Stimulated activated effector memory CD8-positive, alpha-beta T cell treated with anti-CD3 and anti-CD28 coated beads, Interleukin-12 subunit alpha, Interleukin-12 subunit beta, amount 100 ng/mL, for 72 hours (primary cell): Measurements from ENCODE around the gene IL10RA.

Source experiments
- ATAC-seq: fragments of 150-1000 bp; cut with Tn5 transposase; 2 replicates; pipeline ENCODE4 v1.10.0; 2021
- DNase-seq, 2 donors: peaks; one replicate each; pipeline ENCODE4 v3.0.0; 2021 to 2022; ENCODE audit warnings: low spot score in 2 of 2
- H3K27ac Mint-ChIP-seq: one replicate; pipeline ENCODE4 v1.8.0; 2022; ENCODE audit warnings: mild to moderate bottlenecking, mixed read lengths
- H3K36me3 Mint-ChIP-seq: one replicate; pipeline ENCODE4 v1.8.0; 2022; ENCODE audit warnings: mild to moderate bottlenecking, mixed read lengths
- H3K4me1 Mint-ChIP-seq: one replicate; pipeline ENCODE4 v1.8.0; 2022; ENCODE audit warnings: mixed read lengths
- H3K4me3 Mint-ChIP-seq: one replicate; pipeline ENCODE4 v1.8.0; 2022; ENCODE audit warnings: mild to moderate bottlenecking, mixed read lengths
- H3K9me3 Mint-ChIP-seq: one replicate; pipeline ENCODE4 v1.8.0; 2022; ENCODE audit warnings: mixed read lengths

The IL10RA gene

GRCh38 chr11:117950993-117951961 lies 34.9 kb upstream of the IL10RA start:
- H3K4me3 Mint-ChIP-seq, result peak overlapping the region; percentile 61
- peak overlapping the region; percentile 68 for H3K27ac Mint-ChIP-seq
- peak in 1 of 2 donors; percentile 64 for DNase-seq
- ATAC-seq, result peak; percentile 84
- peaks cover 5% of the 10 kb centered on the region for H3K36me3 Mint-ChIP-seq
- no peaks in the 10 kb centered on the region for H3K9me3 Mint-ChIP-seq
- H3K4me1 Mint-ChIP-seq, result peaks cover 72% of the 10 kb centered on the region

GRCh38 chr11:117953024-117953671 lies 33.0 kb upstream of the IL10RA start:
- H3K9me3 Mint-ChIP-seq, result peaks cover 4% of the 10 kb centered on the region
- peaks cover 5% of the 10 kb centered on the region for H3K36me3 Mint-ChIP-seq
- peaks cover 59% of the 10 kb centered on the region for H3K4me1 Mint-ChIP-seq
- peak overlapping the region; percentile 61 for H3K4me3 Mint-ChIP-seq
- ATAC-seq (peak; percentile 29), DNase-seq (peak in 1 of 2 donors; percentile 47)
- H3K27ac Mint-ChIP-seq, result peak overlapping the region; percentile 43

- peaks cover 10% of the 10 kb centered on the region for H3K9me3 Mint-ChIP-seq
- no peak for ATAC-seq
- peaks cover 6% of the 10 kb centered on the region for H3K36me3 Mint-ChIP-seq
- no peak for DNase-seq
- H3K4me1 Mint-ChIP-seq, result peaks cover 37% of the 10 kb centered on the region
- peak overlapping the region; percentile 33 for H3K4me3 Mint-ChIP-seq
- no peak overlapping the region for H3K27ac Mint-ChIP-seq
Observed at GRCh38 chr11:117958949-117959348, 27.2 kb upstream of the IL10RA start.

- Mint-ChIP-seq H3K36me3 (peaks cover 6% of the 10 kb centered on the region), H3K4me3 (peak overlapping the region; percentile 33), H3K27ac (peak overlapping the region; percentile 81), H3K4me1 (peaks cover 37% of the 10 kb centered on the region), H3K9me3 (peaks cover 10% of the 10 kb centered on the region)
- peak; percentile 47 for ATAC-seq
- peak in 1 of 2 donors; percentile 41 for DNase-seq
Observed at GRCh38 chr11:117959438-117960149, 26.6 kb upstream of the IL10RA start.

GRCh38 chr11:117960406-117960805 lies 25.8 kb upstream of the IL10RA start:
- peak overlapping the region; percentile 33 for H3K4me3 Mint-ChIP-seq
- H3K27ac Mint-ChIP-seq, result peak overlapping the region; percentile 81

GRCh38 chr11:117961896-117962295 lies 24.3 kb upstream of the IL10RA start:
- peaks cover 6% of the 10 kb centered on the region for H3K36me3 Mint-ChIP-seq

More at GRCh38 chr11:117960406-117960805, 25.8 kb upstream of the IL10RA start:
- Mint-ChIP-seq H3K9me3 (peaks cover 10% of the 10 kb centered on the region), H3K4me1 (peaks cover 37% of the 10 kb centered on the region), H3K36me3 (peaks cover 6% of the 10 kb centered on the region)
- DNase-seq (no peak), ATAC-seq (no peak)

GRCh38 chr11:117962826-117963225 lies 23.4 kb upstream of the IL10RA start:
- H3K4me3 Mint-ChIP-seq, result no peak overlapping the region
- H3K4me1 Mint-ChIP-seq, result peaks cover 36% of the 10 kb centered on the region
- peaks cover 6% of the 10 kb centered on the region for H3K9me3 Mint-ChIP-seq
- DNase-seq (no peak), ATAC-seq (no peak)
- H3K27ac Mint-ChIP-seq, result no peak overlapping the region
- peaks cover 6% of the 10 kb centered on the region for H3K36me3 Mint-ChIP-seq

More at GRCh38 chr11:117961896-117962295, 24.3 kb upstream of the IL10RA start:
- Mint-ChIP-seq H3K9me3 (peaks cover 10% of the 10 kb centered on the region), H3K27ac (no peak overlapping the region), H3K4me1 (peaks cover 39% of the 10 kb centered on the region), H3K4me3 (no peak overlapping the region)
- peak in 1 of 2 donors; percentile 40 for DNase-seq
- ATAC-seq, result no peak

GRCh38 chr11:117966908-117967307 lies 19.3 kb upstream of the IL10RA start:
- DNase-seq (peak in 1 of 2 donors; percentile 41), ATAC-seq (no peak)
- H3K27ac Mint-ChIP-seq, result no peak overlapping the region
- H3K36me3 Mint-ChIP-seq, result peaks cover 4% of the 10 kb centered on the region
- peaks cover 37% of the 10 kb centered on the region for H3K4me1 Mint-ChIP-seq
- no peaks in the 10 kb centered on the region for H3K9me3 Mint-ChIP-seq
- no peak overlapping the region for H3K4me3 Mint-ChIP-seq

- Mint-ChIP-seq H3K27ac (peak overlapping the region; percentile 70), H3K36me3 (no peaks in the 10 kb centered on the region), H3K4me1 (peaks cover 57% of the 10 kb centered on the region), H3K4me3 (peak overlapping the region; percentile 47), H3K9me3 (no peaks in the 10 kb centered on the region)
- DNase-seq (peak in 1 of 2 donors; percentile 50), ATAC-seq (no peak)
Observed at GRCh38 chr11:117969160-117969991, 16.8 kb upstream of the IL10RA start.

- no peaks in the 10 kb centered on the region for H3K9me3 Mint-ChIP-seq
- H3K4me3 Mint-ChIP-seq, result peak overlapping the region; percentile 47
- DNase-seq (peak in 1 of 2 donors; percentile 57), ATAC-seq (peak; percentile 77)
- H3K4me1 Mint-ChIP-seq, result peaks cover 67% of the 10 kb centered on the region
- peak overlapping the region; percentile 70 for H3K27ac Mint-ChIP-seq
- H3K36me3 Mint-ChIP-seq, result no peaks in the 10 kb centered on the region
Observed at GRCh38 chr11:117970400-117971024, 15.7 kb upstream of the IL10RA start.

GRCh38 chr11:117972044-117972443 lies 14.2 kb upstream of the IL10RA start:
- DNase-seq, result peak in 1 of 2 donors; percentile 41
- Mint-ChIP-seq H3K9me3 (no peaks in the 10 kb centered on the region), H3K4me1 (peaks cover 75% of the 10 kb centered on the region), H3K36me3 (no peaks in the 10 kb centered on the region), H3K4me3 (no peak overlapping the region), H3K27ac (peak overlapping the region; percentile 70)
- ATAC-seq, result no peak

- Mint-ChIP-seq H3K9me3 (no peaks in the 10 kb centered on the region), H3K4me1 (peaks cover 81% of the 10 kb centered on the region), H3K4me3 (no peak overlapping the region), H3K36me3 (no peaks in the 10 kb centered on the region), H3K27ac (peak overlapping the region; percentile 26)
- peak in 1 of 2 donors; percentile 46 for DNase-seq
- ATAC-seq, result no peak
Observed at GRCh38 chr11:117972629-117973502, 13.3 kb upstream of the IL10RA start.

- Mint-ChIP-seq H3K4me1 (peaks cover 83% of the 10 kb centered on the region), H3K36me3 (no peaks in the 10 kb centered on the region), H3K9me3 (no peaks in the 10 kb centered on the region), H3K4me3 (no peak overlapping the region), H3K27ac (no peak overlapping the region)
- DNase-seq, result peak in 1 of 2 donors; percentile 45
- ATAC-seq, result no peak
Observed at GRCh38 chr11:117973503-117973860, 12.7 kb upstream of the IL10RA start.
